VCaP (cell line): ENCODE data around the gene KRT74.

Experiments
- H3K27ac ChIP-seq: fragments of 450-650 bp; 2 replicates; pipeline ENCODE4 v1.5.1; 2017
- CTCF ChIP-seq: fragments of 450-650 bp; conservative IDR thresholded peaks from 2 replicates; pipeline ENCODE4 v1.5.1; 2017; ENCODE audit warnings: mild to moderate bottlenecking, moderate library complexity

The KRT74 gene

GRCh38 chr12:52590021-52590420 is 16.4 kb upstream of the KRT74 start:
- TF ChIP-seq CTCF: no peak
- no peak overlapping the region for H3K27ac ChIP-seq

GRCh38 chr12:52587563-52587962 is 13.9 kb upstream of the KRT74 start:
- H3K27ac ChIP-seq: no peak overlapping the region
- no peak for TF ChIP-seq CTCF

- TF ChIP-seq CTCF: no peak
- H3K27ac ChIP-seq: no peak overlapping the region
Observed at GRCh38 chr12:52585946-52586345, 12.3 kb upstream of the KRT74 start.

- no peak for TF ChIP-seq CTCF
- H3K27ac ChIP-seq: no peak overlapping the region
Observed at GRCh38 chr12:52585066-52585465, 11.4 kb upstream of the KRT74 start.

GRCh38 chr12:52584156-52584682 is 10.6 kb upstream of the KRT74 start:
- TF ChIP-seq CTCF: no peak
- peak overlapping the region; percentile 29; the same call in 1 of the 2 replicates for H3K27ac ChIP-seq

GRCh38 chr12:52582971-52583456 is 9.4 kb upstream of the KRT74 start:
- TF ChIP-seq CTCF: peak; percentile 89
- H3K27ac ChIP-seq: peak overlapping the region; percentile 29; the same call in 1 of the 2 replicates

GRCh38 chr12:52582486-52582885 is 8.8 kb upstream of the KRT74 start:
- no peak for TF ChIP-seq CTCF
- H3K27ac ChIP-seq: no peak overlapping the region
